ENCODE data around the gene LTB4R. TPM values are rescaled to one million over a fixed set of nuclear protein-coding genes. Genes with fewer than 3 reads are reported as not detected.

LTB4R gene
- polyA plus RNA-seq (4.3 and 5.2 TPM in 2 replicates), polyA minus RNA-seq (2.2 and 3.5 TPM in 2 replicates)

- H3K9me3 ChIP-seq (ENCODE audit: low read length) = no peaks in the 10 kb centered on the region
- no peak within 1 kb of the TSS for H3K9ac ChIP-seq (ENCODE audit: low read length)
- H3F3A ChIP-seq (ENCODE audit: insufficient read depth, low read length, poor library complexity, severe bottlenecking) = no peaks in the 10 kb centered on the region
- H3K4me2 ChIP-seq (ENCODE audit: low read length) = no peak within 1 kb of the TSS
- TF ChIP-seq TAF1 (IDR thresholded peaks at IDR 0.05; ENCODE audit: low read depth) (no peak), RAD21 (conservative IDR thresholded peaks at IDR 0.05) (no peak), REST (IDR thresholded peaks at IDR 0.05; ENCODE audit: borderline replicate concordance) (no peak), SMC3 (conservative IDR thresholded peaks at IDR 0.05; ENCODE audit: poor library complexity) (no peak), POLR2AphosphoS5 (IDR thresholded peaks at IDR 0.05) (no peak), CTCF (IDR thresholded peaks at IDR 0.05; ENCODE audit: poor library complexity, severe bottlenecking) (no peak), EZH2 (IDR thresholded peaks at IDR 0.05; ENCODE audit: borderline replicate concordance, insufficient read depth, low read length, poor library complexity, severe bottlenecking) (no peak)
- H3K27ac ChIP-seq (ENCODE audit: low read length) = no peak within 1 kb of the TSS
- no peaks in the 10 kb centered on the region for H3K79me2 ChIP-seq (replicated peaks; ENCODE audit: insufficient read depth, low read length)
- no peaks in the 10 kb centered on the region for H3K36me3 ChIP-seq (ENCODE audit: insufficient read depth, low read length)
- no peaks in the 10 kb centered on the region for H4K20me1 ChIP-seq (ENCODE audit: insufficient read depth)
- H3K9me2 ChIP-seq (ENCODE audit: insufficient read depth, low read length) = no peaks in the 10 kb centered on the region
- no peak within 1 kb of the TSS for H2AFZ ChIP-seq (ENCODE audit: low read depth, low read length)
- no peak within 1 kb of the TSS for H3K4me3 ChIP-seq (ENCODE audit: low read length)
- no peaks in the 10 kb centered on the region for H3K27me3 ChIP-seq (ENCODE audit: insufficient read depth, low read depth, low read length)
Measured at GRCh38 chr14:24310646-24311604, at the start of gene LTB4R. Gene LTB4R, plus strand, starts transcription at chr14:24311502. Its CDS starts 4,150 bp downstream, at chr14:24315652.

- H3K79me2 ChIP-seq (replicated peaks; ENCODE audit: insufficient read depth, low read length) = no peaks in the 10 kb centered on the region
- H3K9me3 ChIP-seq (ENCODE audit: low read length) = no peaks in the 10 kb centered on the region
- no peaks in the 10 kb centered on the region for H3F3A ChIP-seq (ENCODE audit: insufficient read depth, low read length, poor library complexity, severe bottlenecking)
- no peak overlapping the region for H2AFZ ChIP-seq (ENCODE audit: low read depth, low read length)
- no peak overlapping the region for H3K9ac ChIP-seq (ENCODE audit: low read length)
- no peak overlapping the region for H3K4me3 ChIP-seq (ENCODE audit: low read length)
- no peaks in the 10 kb centered on the region for H4K20me1 ChIP-seq (ENCODE audit: insufficient read depth)
- H3K9me2 ChIP-seq (ENCODE audit: insufficient read depth, low read length) = no peaks in the 10 kb centered on the region
- no peak overlapping the region for H3K27ac ChIP-seq (ENCODE audit: low read length)
- TF ChIP-seq EZH2 (IDR thresholded peaks at IDR 0.05; ENCODE audit: borderline replicate concordance, insufficient read depth, low read length, poor library complexity, severe bottlenecking) (no peak), MXI1 (conservative IDR thresholded peaks at IDR 0.05; ENCODE audit: poor library complexity, severe bottlenecking) (no peak), POLR2AphosphoS5 (IDR thresholded peaks at IDR 0.05) (no peak), SMC3 (conservative IDR thresholded peaks at IDR 0.05; ENCODE audit: poor library complexity) (no peak), REST (IDR thresholded peaks at IDR 0.05; ENCODE audit: borderline replicate concordance) (no peak), CTCF (IDR thresholded peaks at IDR 0.05; ENCODE audit: poor library complexity, severe bottlenecking) (no peak), TAF1 (IDR thresholded peaks at IDR 0.05; ENCODE audit: low read depth) (no peak), EP300 (conservative IDR thresholded peaks at IDR 0.05; ENCODE audit: poor library complexity, severe bottlenecking) (no peak), RAD21 (conservative IDR thresholded peaks at IDR 0.05) (no peak)
- no peaks in the 10 kb centered on the region for H3K36me3 ChIP-seq (ENCODE audit: insufficient read depth, low read length)
- no peaks in the 10 kb centered on the region for H3K27me3 ChIP-seq (ENCODE audit: insufficient read depth, low read depth, low read length)
- no peak overlapping the region for H3K4me2 ChIP-seq (ENCODE audit: low read length)
Measured at GRCh38 chr14:24261969-24262327, 49.4 kb upstream of the LTB4R start.
